Left lung (tissue), 10 donors: ENCODE data around the gene WHRN. TPM values are rescaled to one million over a fixed set of nuclear protein-coding genes. Genes with fewer than 3 reads are reported as not detected.

Experiments used
- ATAC-seq: fragments of 200-7000 bp; cut with Tn5 transposase; one replicate; pipeline ENCODE4 v1.9.1; 2020; ENCODE audit warnings: moderate library complexity
- DNase-seq, 4 donors: peaks; one replicate each; pipeline ENCODE4 v3.0.0-alpha.2; 2013 to 2020
- H3K27ac ChIP-seq, 2 donors: fragments of 200-600 bp; sonication (generic) in 1 of 2; one replicate each; pipeline versions ENCODE4 v1.5.0 to v1.8.0; 2020 to 2021
- H3K27me3 ChIP-seq, 2 donors: fragments of 200-600 bp; sonication (generic) in 1 of 2; one replicate each; pipeline versions ENCODE4 v1.5.0 to v1.8.0; 2020 to 2021
- H3K36me3 ChIP-seq, 2 donors: fragments of 200-600 bp; sonication (generic) in 1 of 2; one replicate each; pipeline versions ENCODE4 v1.5.0 to v1.8.0; 2020 to 2021
- H3K4me1 ChIP-seq, 2 donors: fragments of 200-600 bp; one replicate each; pipeline ENCODE4 v1.8.0; 2021
- H3K4me3 ChIP-seq, 2 donors: fragments of 200-600 bp; sonication (generic) in 1 of 2; one replicate each; pipeline versions ENCODE4 v1.5.0 to v1.8.0; 2020 to 2021; ENCODE audit warnings: mild to moderate bottlenecking in 1 of 2
- H3K9me3 ChIP-seq, 2 donors: fragments of 200-600 bp; sonication (generic) in 1 of 2; one replicate each; pipeline versions ENCODE4 v1.5.0 to v1.8.0; 2020 to 2021
- CTCF ChIP-seq, 2 donors: fragments of 200-600 bp; sonication (generic) in 1 of 2; IDR thresholded peaks; one replicate each; pipeline versions ENCODE4 v1.5.0 to v1.8.0; 2021; ENCODE audit warnings: antibody characterized with exemption in 2 of 2
- intact Hi-C, 2 donors: fragments of 100-400 bp; cut with DNase I; formaldehyde crosslinking; loops; one replicate each; pipeline versions ENCODE4 v1.11.2 to v1.14.2; 2022
- polyA plus RNA-seq, 6 donors: library from polyadenylated mRNA; unstranded; fragments of 120-200 nt; gene quantifications; one replicate each; pipeline ENCODE4 v1.2.1, GENCODE V29; 2013; ENCODE audit not compliant: insufficient read length in 6 of 6
- total RNA-seq, 2 donors: library from RNA; stranded (reverse); fragmentation: NEBNext Ultra II Directional; extraction: Animal tissue kit (Norgen Biotek cat#: 25700); gene quantifications; one replicate each; pipeline ENCODE4 v1.2.1, GENCODE V29; 2021
- donor health status: DM: no; HTN: yes; CAD: no.
- donor health status: DM: no; HTN: no; CAD: no.

The WHRN gene
- total and polyA plus RNA-seq, 8 donors: 5.1 to 17.3 (median 10.7) TPM

- no peak for TF ChIP-seq CTCF (IDR thresholded peaks at IDR 0.05)
- Histone ChIP-seq H3K4me3 (no peak overlapping the region), H3K4me1 (peaks cover 20 to 98% of the 10 kb centered on the region in 2 donors)
These were observed 112.5 kb downstream of the WHRN start for GRCh38 chr9:114392749-114393112.

DNA sequence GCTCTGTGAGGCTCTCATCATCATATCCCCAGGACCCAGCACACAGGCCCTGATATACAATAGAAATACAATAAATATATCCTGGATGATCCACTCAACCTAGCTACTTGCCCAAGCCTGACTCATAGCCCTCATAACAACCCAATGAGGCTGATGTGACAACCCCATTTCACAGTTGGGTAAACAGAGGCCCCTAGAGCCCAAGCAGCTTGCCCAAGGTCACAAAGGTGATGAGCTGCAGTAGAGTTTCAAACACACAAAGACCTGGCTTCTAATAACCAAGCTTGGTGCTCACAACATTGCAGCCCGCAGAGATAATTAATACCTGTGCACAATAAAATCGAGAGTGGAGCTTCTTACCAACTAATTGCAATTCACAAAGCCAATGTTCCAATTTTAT lies 114.3 kb downstream of the WHRN start:
- ATAC-seq: no peak
- H3K36me3 ChIP-seq: no peaks in the 10 kb centered on the region
- no peak for TF ChIP-seq CTCF (IDR thresholded peaks at IDR 0.05)
- DNase-seq: no peak
- H3K4me1 ChIP-seq: peaks cover 21 to 98% of the 10 kb centered on the region in 2 donors
- intact Hi-C loops: no loop called here
- no peaks in the 10 kb centered on the region for H3K27me3 ChIP-seq
- no peaks in the 10 kb centered on the region for H3K9me3 ChIP-seq
- no peak overlapping the region for H3K27ac ChIP-seq
- H3K4me3 ChIP-seq: no peak overlapping the region

More at GRCh38 chr9:114392749-114393112, 112.5 kb downstream of the WHRN start:
- Histone ChIP-seq H3K36me3 (no peaks in the 10 kb centered on the region), H3K27me3 (no peaks in the 10 kb centered on the region), H3K27ac (peak overlapping the region; percentile 14 to 45), H3K9me3 (no peaks in the 10 kb centered on the region)
- DNase-seq: peak in 1 of 4 donors; percentile 63
- intact Hi-C loops: no loop called here
- ATAC-seq: peak; percentile 51

DNA sequence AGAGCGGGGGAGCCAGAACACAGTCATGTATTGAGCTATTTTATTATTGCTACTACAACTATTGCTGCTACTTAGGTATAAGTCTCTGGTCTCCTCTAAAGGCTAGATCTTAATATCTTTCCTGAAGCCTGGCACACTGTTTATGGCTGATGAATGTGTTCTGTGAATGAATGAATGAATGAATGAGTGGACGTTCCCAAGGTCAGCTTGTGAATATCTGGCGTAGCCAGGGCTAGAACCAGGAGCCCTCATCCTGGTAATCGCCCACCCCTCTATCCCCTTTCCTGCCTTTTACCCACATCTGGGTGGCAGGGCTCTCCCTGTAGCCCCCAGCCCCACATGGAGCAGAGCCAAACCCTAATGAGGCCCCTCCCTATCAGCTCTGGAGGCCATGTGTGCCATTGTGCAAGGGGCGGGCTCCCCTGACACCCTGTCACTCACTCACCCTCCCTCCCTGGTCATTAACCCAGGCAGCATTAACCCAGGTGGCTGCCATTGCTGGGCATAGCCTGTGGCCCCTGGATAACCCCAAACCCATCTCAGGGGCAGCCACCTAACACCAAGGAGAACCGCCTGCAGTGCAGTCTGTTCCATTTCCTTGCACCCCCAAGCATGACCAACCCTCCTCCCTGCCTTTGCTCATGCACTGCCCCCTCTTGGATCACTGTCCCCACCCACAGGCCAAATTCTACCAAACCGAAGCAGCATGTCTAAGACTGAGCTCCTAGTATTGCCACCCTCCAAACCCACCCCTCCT lies 115.5 kb downstream of the WHRN start:
- Histone ChIP-seq H3K9me3 (no peaks in the 10 kb centered on the region), H3K27ac (peak overlapping the region in 1 of 2 donors; percentile 91), H3K4me1 (peaks cover 21 to 98% of the 10 kb centered on the region in 2 donors), H3K36me3 (no peaks in the 10 kb centered on the region), H3K27me3 (no peaks in the 10 kb centered on the region), H3K4me3 (no peak overlapping the region)
- intact Hi-C loops: no loop called here
- DNase-seq: peak in 1 of 4 donors; percentile 31
- no peak for ATAC-seq
- TF ChIP-seq CTCF (IDR thresholded peaks at IDR 0.05): no peak

DNA sequence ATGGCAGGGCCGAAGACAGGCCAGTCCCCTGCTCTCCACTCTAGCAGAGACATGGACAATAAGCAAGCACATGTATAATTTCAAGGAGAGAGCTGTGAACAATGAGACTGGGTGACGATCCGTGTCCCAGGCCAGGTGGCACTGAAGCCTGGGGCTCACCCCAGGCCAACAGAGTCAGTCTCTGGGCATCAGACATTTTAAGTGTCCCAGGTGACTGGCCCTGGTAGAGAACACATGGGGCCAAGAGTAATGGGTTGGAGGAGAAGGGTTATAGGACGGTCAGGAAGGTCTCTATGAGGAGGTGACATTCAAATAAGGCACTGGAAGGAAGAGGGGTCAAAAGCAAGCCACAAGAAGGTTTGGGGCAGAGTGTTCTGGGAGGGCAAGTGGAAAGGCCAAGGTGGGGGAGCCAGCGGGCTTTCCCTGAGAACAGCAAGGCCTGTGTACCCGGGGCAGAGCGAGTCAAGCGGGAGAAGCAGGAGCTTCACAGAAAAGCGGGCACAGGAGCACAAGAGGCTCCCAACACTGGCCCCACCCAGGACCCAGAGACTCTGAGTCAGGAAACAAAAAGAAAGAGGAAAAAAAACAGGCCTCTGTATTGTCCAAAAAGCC lies 116.4 kb downstream of the WHRN start:
- Histone ChIP-seq H3K4me3 (peak overlapping the region in 1 of 2 donors; percentile 65), H3K9me3 (no peaks in the 10 kb centered on the region), H3K36me3 (no peaks in the 10 kb centered on the region), H3K27ac (peak overlapping the region; percentile 85 to 91), H3K27me3 (no peaks in the 10 kb centered on the region), H3K4me1 (peaks cover 26 to 98% of the 10 kb centered on the region in 2 donors)
- ATAC-seq (no peak), DNase-seq (no peak)
- intact Hi-C loops: no loop called here
- TF ChIP-seq CTCF (IDR thresholded peaks at IDR 0.05): no peak

GRCh38 chr9:114388357-114388682 lies 117.0 kb downstream of the WHRN start:
- no peak for TF ChIP-seq CTCF (IDR thresholded peaks at IDR 0.05)
- H3K4me1 ChIP-seq: peaks cover 31 to 98% of the 10 kb centered on the region in 2 donors
- no peaks in the 10 kb centered on the region for H3K27me3 ChIP-seq
- ATAC-seq (no peak), DNase-seq (peak in 1 of 4 donors; percentile 37)
- no peaks in the 10 kb centered on the region for H3K36me3 ChIP-seq
- intact Hi-C loops: no loop called here
- no peaks in the 10 kb centered on the region for H3K9me3 ChIP-seq
- peak overlapping the region; percentile 85 to 91 for H3K27ac ChIP-seq
- peak overlapping the region; percentile 65 to 69 for H3K4me3 ChIP-seq
